HFF-Myc (cell line): ENCODE measurements around the gene RAD50.

Source experiments
- DNase-seq: peaks from one replicate; pipeline ENCODE4 v3.0.0-alpha.2; 2011; ENCODE audit warnings: low read depth; ENCODE audit errors: extremely low read depth
- H3K4me3 ChIP-seq: replicated peaks from 2 replicates; pipeline ENCODE4 v1.5.1; 2011; ENCODE audit warnings: low read depth, mild to moderate bottlenecking, control low read depth, low read length
- TF ChIP-seq, protein P1 (sequence below): IDR thresholded peaks from 2 replicates; pipeline ENCODE4 v1.5.1; 2012; ENCODE audit warnings: mild to moderate bottlenecking, low read depth, low read length, control low read depth; ENCODE audit errors: missing control alignments

The RAD50 gene

GRCh38 chr5:132667309-132667708 lies 110.5 kb downstream of the RAD50 start:
- TF ChIP-seq, protein P1, sequence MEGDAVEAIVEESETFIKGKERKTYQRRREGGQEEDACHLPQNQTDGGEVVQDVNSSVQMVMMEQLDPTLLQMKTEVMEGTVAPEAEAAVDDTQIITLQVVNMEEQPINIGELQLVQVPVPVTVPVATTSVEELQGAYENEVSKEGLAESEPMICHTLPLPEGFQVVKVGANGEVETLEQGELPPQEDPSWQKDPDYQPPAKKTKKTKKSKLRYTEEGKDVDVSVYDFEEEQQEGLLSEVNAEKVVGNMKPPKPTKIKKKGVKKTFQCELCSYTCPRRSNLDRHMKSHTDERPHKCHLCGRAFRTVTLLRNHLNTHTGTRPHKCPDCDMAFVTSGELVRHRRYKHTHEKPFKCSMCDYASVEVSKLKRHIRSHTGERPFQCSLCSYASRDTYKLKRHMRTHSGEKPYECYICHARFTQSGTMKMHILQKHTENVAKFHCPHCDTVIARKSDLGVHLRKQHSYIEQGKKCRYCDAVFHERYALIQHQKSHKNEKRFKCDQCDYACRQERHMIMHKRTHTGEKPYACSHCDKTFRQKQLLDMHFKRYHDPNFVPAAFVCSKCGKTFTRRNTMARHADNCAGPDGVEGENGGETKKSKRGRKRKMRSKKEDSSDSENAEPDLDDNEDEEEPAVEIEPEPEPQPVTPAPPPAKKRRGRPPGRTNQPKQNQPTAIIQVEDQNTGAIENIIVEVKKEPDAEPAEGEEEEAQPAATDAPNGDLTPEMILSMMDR: no peak
- DNase-seq: no peak
- no peak overlapping the region for H3K4me3 ChIP-seq

DNA sequence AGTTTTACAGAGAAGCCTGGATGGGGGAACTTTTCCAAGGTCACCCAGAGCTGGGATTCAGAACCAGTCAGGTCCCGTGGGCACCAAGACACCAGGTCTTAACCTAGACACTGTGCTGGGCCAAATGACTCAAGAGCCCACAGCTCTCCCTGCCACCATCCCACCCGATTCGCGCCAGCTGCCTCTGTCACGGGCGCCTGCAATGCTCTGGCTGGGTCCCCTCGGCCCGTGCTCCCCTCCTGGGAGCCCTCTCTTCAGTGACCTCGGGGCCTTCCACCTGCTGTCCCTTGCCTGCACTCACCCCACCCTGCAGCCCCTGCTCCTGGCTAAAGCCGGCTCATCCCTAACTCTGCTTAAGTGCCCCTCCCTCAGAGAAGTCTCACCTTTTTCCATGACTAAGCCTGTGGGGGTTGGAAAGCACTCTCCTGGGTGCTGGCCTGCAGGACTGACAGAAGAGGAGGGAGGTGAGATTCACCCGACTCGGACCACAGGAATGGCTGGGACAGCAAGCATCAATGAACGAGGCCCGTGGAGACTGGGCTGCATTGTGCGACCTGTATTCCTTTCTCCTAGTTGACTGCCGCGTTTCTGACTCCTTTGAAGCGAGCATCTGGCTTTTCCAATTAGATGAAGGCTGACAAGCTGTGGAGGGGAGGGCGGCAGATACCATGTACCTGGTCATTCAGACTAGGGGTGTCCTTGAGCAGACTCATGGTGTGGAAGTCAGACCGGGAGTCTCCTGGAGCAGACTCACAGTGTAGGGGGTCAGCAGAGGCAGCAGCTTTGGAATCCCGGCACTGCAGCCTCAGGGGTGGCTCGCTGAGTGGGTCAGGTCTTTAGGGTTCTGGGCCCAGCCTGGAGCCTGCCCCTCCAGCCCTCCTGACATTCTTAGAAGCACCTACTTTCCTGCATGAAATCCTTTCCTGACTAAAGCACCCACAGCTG lies 111.3 kb downstream of the RAD50 start:
- no peak for DNase-seq
- H3K4me3 ChIP-seq: no peak overlapping the region
- TF ChIP-seq, protein P1: no peak

DNA sequence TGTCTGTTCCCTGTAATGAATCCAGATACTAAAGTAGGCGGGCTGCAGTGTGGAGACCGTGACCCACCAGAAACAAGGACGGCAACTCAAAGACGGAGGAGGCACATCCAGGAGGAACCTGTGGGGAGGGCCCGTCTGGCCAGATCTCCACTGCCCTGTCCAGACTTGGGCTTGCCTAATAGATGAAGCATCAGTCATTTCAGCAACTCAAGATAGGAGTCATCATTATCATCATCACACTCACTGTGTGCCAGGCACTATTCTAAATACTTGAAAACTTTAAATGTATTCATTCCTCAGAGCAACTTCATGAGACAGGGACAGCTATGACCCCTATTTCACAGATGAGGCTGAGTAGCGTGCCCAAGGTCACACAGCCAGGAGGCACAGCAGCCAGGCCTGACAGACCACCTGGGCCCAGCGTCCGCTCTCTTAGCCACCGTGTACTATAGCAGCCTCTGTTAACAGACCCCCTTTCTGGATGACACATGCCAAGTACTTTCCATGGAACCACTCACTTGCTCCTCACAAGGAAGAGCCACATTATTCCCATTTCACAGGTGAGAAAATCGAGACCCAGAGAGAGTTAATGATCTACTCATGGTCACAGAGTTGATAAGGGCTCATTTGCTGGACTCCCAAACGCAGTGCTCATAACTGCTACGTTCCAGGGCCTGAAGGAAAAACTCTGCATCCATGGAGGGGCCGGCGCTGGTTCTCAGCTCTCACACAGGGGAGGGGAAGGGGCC lies 112.1 kb downstream of the RAD50 start:
- no peak for DNase-seq
- H3K4me3 ChIP-seq: no peak overlapping the region

DNA sequence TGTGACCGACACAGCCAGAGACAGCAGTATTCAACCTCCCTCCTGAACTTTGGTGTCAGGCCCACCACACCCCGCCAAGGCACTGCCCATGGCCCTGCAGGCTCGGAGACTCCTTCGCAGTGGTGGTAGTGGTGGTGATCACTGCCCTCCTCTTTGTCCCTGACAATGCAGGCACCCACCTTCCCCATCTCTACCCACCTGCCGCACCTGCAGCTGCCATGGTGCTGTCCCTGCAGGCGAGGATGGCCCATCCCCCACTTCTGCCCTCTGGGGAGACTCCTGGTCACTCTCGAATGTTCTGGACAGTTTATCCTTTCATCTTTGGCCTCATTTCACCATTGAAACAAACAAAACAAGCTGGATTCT lies 112.7 kb downstream of the RAD50 start:
- H3K4me3 ChIP-seq: no peak overlapping the region
- TF ChIP-seq, protein P1: no peak
- no peak for DNase-seq

More for the DNA sequence above, 112.1 kb downstream of the RAD50 start:
- TF ChIP-seq, protein P1: no peak

DNA sequence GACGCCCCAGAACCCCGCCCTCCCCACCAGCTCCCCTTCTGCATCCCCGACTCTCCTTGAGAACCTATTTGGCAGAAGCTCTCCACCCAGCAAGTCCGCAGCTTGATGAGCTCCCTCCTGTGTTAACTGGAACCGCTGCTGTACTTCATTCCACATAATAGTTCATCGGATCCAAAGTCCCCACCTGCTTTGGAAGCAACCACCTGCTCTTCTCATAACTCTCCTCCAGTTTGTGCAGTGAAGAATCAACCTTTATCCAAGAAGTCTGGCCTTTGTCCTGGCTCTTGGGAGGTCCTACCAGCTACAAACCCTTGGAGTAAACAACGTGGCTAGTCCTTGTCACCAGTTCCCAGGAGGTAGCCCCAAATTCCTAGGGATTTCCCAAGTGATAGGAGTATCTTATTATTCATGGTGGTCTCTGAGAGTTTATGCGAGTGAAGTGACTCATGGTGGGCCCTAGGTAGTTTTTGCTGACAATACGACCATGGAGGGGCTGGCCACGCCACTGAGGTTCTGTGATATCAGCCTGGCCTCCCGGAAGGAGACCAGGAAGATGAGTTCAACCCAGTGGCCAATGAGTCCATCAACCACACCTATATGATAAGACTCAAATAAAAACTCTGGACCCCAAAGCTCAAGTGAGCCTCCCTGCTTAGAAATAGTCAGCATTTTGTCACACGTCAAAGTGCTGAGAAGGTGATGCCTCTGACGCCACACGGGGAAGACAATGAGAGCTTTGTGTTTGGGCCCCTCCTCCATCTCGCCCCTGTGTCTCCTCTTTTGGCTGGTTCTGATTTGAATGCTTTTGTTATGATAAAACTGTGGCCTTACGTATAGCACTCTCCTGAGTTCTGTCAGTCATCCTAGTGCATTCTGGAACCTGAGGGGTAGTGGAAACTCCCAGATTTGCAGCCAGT lies 113.4 kb downstream of the RAD50 start:
- no peak overlapping the region for H3K4me3 ChIP-seq
- TF ChIP-seq, protein P1: no peak
- no peak for DNase-seq

- TF ChIP-seq, protein P1: no peak
- H3K4me3 ChIP-seq: no peak overlapping the region
- no peak for DNase-seq
Measured at GRCh38 chr5:132671000-132671399, 114.2 kb downstream of the RAD50 start.
